ENCODE data around the gene EML4.

DNA sequence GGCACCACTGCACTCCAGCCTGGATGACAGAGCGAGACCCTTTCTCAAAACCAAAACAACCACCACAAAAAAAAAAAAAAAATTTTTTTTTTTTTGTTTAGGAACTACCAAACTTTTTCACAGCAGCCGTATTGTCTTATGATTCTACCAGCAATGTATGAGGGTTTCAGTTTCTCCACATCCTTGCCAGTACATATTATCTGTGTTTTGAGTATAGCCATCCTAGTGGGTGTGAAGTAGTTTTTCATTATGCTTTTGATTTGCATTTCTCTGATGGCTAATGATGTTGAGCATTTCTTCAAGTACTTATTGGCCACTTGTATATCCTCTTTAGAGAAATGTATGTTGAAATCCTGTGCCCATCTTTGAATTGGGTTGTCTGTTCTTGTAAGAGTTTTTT, 140.2 kb downstream of the EML4 start:
- TF ChIP-seq, protein P1, sequence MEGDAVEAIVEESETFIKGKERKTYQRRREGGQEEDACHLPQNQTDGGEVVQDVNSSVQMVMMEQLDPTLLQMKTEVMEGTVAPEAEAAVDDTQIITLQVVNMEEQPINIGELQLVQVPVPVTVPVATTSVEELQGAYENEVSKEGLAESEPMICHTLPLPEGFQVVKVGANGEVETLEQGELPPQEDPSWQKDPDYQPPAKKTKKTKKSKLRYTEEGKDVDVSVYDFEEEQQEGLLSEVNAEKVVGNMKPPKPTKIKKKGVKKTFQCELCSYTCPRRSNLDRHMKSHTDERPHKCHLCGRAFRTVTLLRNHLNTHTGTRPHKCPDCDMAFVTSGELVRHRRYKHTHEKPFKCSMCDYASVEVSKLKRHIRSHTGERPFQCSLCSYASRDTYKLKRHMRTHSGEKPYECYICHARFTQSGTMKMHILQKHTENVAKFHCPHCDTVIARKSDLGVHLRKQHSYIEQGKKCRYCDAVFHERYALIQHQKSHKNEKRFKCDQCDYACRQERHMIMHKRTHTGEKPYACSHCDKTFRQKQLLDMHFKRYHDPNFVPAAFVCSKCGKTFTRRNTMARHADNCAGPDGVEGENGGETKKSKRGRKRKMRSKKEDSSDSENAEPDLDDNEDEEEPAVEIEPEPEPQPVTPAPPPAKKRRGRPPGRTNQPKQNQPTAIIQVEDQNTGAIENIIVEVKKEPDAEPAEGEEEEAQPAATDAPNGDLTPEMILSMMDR (IDR thresholded peaks at IDR 0.05), result no peak
- TF ChIP-seq POLR2A (IDR thresholded peaks at IDR 0.05), result no peak
- TF ChIP-seq POLR2AphosphoS5 (IDR thresholded peaks at IDR 0.05), result no peak
